ENCODE data around the gene MYH6. TPM values are rescaled to one million over a fixed set of nuclear protein-coding genes. Genes with fewer than 3 reads are reported as not detected.
"Not testable (repeated sequence)": the region's sequence is repeated elsewhere in the genome, so short reads cannot be mapped to it uniquely, and the experiment has no call there.

Gene MYH6
- total RNA-seq, 1 donor from 2014 or later = not detected

DNA sequence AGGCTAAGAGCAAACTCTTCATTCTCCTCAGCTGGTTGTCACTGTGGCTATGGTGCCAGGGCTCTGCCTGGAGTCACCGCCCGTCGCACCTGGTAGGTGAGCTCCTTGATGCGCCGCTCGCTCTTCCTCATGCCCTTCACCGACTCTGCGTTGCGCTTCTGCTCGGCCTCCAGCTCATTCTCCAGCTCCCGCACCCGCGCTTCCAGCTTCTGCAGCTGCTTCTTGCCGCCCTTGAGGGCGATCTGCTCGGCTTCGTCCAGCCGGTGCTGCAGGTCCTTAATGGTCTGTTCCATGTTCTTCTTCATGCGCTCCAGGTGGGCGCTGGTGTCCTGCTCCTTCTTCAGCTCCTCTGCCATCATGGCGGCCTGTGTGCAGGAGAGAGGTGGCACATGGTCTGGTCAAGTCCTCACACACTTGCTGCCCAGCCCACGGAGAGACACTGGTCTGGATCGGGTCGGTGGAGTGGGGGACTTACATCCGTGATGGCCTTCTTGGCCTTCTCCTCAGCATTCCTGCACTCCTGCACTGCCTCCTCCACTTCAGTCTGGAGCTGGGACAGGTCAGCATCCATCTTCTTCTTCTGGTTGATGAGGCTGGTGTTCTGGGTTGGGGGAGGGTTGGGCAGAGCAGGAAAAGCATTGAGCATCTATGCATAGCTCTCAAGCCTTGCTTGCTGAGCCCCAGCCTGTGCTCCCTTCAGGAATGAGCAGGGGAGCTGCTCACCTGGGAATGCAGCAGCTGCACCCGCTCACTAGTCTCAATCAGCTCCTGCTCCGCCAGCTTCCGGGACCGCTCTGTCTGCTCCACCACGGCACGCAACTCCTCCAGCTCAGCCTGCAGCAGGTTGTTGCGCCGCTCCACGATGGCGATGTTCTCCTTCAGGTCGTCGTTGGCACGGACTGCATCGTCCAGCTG is 7.1 kb upstream of the MYH6 start:
- DNase-seq (ENCODE audit: low read depth in 2 of 2) = no peak

- no peak for DNase-seq (ENCODE audit: low read depth in 2 of 2)
These were observed 6.2 kb upstream of the MYH6 start for GRCh38 chr14:23414254-23414653.

- no peak for DNase-seq (ENCODE audit: low read depth in 2 of 2)
These were observed 5.6 kb upstream of the MYH6 start for GRCh38 chr14:23413681-23414080.

GRCh38 chr14:23411563-23412525 is 3.8 kb upstream of the MYH6 start:
- DNase-seq (ENCODE audit: low read depth in 2 of 2) = no peak

GRCh38 chr14:23409966-23410635 is 2.0 kb upstream of the MYH6 start:
- DNase-seq (ENCODE audit: low read depth in 2 of 2) = no peak

- no peak for DNase-seq (ENCODE audit: low read depth in 2 of 2)
These were observed 1.4 kb upstream of the MYH6 start for GRCh38 chr14:23409475-23409874.

DNA sequence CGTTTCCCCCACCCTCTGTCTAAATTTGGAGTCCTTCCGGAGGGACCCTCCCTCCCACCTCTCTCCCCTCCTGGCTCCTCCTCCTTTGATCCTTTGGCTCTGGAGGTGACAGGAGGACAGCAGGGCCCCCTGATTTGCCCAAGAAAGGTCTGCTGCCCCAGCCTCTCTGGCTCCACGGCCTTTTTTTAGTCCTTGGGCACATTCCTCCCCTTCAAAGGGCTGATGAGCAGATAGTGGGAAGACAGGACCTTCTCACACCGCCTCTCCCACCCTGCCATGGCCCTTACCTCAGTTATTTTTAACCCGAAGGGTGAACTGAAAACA is 196 bp upstream of the MYH6 start:
- no peak for DNase-seq (ENCODE audit: low read depth in 2 of 2)

DNA sequence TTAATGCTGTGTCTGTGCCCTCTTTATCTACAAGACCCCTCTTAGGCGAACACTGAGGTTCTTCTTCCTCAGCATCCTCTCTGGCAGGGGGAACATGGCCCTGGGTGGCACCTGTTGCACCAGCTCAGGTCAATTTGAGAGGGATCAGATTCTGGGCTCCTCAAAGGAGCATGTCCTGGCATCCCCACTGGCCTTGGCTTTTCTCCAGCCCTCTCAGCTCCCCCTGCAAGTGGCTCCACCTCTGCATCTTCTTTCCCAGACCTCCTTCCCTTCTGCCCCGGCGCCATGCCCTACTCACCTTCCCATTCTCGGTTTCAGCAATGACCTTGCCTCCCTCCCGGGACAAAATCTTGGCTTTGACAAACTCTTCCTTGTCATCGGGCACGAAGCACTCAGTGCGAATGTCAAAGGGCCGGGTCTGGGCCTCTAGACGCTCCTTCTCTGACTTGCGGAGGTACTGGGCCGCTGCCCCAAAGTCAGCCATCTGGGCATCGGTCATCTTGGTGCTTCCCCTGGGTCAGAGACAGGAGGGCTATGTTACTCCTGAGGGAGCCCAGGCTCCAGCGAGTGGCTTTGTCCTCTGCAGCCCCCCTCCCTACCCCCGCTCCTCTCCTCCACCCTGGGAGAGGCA is 1.2 kb downstream of the MYH6 start:
- no peak for DNase-seq (ENCODE audit: low read depth in 2 of 2)

- no peak for DNase-seq (ENCODE audit: low read depth in 2 of 2)
These were observed 1.8 kb downstream of the MYH6 start for GRCh38 chr14:23406244-23406643.

DNA sequence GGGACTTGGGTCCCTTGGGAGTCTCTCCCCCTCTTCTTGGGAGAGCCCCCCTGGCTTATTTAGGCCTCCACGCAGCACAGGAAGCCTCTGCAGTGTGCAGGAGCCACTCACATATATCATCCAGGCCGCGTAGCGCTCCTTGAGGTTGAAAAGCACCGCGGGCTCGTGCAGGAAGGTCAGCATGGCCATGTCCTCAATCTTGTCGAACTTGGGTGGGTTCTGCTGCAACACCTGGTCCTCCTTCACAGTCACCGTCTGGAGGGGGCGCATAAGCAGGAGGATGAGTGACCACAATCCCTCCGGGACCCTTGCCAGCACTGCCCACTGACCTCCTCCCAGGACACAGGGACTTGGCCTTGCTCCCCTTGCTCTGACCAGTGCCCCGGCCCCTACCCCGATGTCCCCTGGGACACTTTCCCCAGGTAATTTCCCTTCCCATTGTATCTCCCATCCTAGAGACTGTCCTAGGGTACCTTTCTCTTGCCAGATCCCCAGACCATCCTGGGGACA is 2.5 kb downstream of the MYH6 start:
- no peak for DNase-seq (ENCODE audit: low read depth in 2 of 2)

- no peak for DNase-seq (ENCODE audit: low read depth in 2 of 2)
These were observed 3.0 kb downstream of the MYH6 start for GRCh38 chr14:23405096-23405495.

GRCh38 chr14:23404331-23404900 is 3.7 kb downstream of the MYH6 start:
- no peak for DNase-seq (ENCODE audit: low read depth in 2 of 2)

DNA sequence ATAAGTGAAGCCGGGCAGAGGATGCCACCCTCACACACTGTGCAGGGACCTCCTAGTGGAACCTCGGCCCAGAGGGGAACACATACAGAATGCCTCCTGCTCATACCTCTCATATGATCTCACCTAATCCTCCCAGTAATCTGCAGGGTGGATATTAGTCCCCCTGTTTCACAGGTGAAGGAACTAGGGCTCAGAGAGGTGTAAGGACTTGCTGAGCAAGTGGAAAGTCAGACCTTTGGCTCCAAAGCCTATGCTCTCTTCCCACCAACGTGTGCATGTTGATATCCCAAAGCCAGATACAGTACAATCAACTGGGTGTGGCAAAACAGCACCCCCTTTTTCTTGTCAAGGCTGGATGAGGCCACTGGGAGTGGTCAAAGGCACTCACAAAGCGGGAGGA is 4.2 kb downstream of the MYH6 start:
- DNase-seq (ENCODE audit: low read depth in 2 of 2) = no peak

- no peak for DNase-seq (ENCODE audit: low read depth in 2 of 2)
These were observed 5.0 kb downstream of the MYH6 start for GRCh38 chr14:23403139-23403438.

DNA sequence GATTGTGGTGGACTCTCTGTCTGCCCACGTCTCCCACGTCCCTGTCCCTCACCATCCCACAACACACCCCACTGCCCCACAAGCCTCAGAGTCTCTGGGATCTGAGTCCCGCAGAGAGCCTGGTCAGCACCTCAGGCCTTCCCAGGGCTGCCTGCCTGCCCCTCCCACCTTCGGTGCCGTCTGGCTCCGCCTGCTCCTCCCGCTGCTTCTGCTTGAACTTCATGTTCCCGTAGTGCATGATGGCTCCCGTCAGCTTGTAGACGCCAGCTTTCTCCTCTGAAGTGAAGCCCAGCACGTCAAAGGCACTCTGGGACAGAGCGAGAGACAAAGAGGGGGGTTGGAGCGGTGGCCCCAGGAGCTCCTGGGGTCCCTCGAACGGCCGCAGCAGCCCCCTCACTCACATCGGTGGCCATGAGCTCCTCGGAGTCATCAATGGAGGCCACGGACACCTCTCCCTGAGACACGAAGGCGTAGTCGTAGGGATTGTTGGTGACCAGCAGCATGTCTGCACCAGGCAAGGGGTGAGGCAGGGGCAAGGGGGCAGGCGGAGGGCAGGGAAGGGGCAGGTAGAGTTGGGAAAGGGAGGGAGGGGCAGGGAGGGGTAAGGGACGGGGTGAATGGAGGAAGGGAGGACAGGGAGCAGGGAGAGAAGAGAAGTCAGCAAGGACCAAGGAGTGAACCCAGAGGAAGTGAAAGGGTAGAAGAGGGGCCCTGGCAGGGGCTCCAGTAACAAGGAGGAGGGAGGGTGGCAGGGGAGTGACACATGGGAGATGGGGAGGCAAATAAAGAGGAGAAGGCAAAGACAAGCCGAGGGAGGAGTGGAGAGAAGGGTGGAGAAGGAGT is 5.6 kb downstream of the MYH6 start:
- DNase-seq (ENCODE audit: low read depth in 2 of 2) = no peak

- DNase-seq (ENCODE audit: low read depth in 2 of 2) = no peak
These were observed 6.8 kb downstream of the MYH6 start for GRCh38 chr14:23401291-23401690.

DNA sequence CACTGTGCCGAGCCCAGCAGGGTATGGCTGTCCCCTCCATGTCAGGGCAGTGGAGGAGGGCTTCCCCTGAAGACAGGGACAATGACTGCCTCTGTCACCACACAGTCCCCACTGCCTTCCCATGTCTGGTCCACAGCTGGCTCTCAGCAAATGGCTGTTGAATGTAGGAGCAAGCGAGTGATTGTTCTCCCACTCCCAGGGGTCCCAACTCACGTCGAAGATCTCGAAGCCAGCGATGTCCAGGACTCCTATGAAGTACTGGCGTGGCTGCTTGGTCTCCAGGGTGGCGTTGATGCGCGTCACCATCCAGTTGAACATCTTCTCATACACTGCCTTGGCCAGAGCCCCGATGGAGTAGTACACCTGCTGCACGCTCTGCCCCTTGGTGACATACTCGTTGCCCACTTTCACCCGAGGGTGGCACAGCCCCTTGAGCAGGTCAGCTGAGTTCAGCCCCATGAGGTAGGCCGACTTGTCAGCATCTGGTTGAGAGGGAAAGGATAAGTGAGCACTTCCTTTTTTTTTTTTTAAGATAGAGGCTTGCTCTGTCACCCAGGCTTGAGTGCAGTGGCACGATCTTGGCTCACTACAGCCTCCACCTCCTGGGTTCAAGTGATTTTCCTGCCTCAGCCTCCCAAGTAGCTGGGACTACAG is 7.5 kb downstream of the MYH6 start:
- not testable (repeated sequence) for DNase-seq (ENCODE audit: low read depth in 2 of 2)

GRCh38 chr14:23399591-23399990 is 8.5 kb downstream of the MYH6 start:
- DNase-seq (ENCODE audit: low read depth in 2 of 2) = no peak

GRCh38 chr14:23399136-23399535 is 8.9 kb downstream of the MYH6 start:
- DNase-seq (ENCODE audit: low read depth in 2 of 2) = no peak

GRCh38 chr14:23398348-23398747 is 9.7 kb downstream of the MYH6 start:
- no peak for DNase-seq (ENCODE audit: low read depth in 2 of 2)

All from lung microvascular endothelial cell (primary cell).